Measurements from ENCODE around the gene ALLC. TPM values are rescaled to one million over a fixed set of nuclear protein-coding genes. Genes with fewer than 3 reads are reported as not detected.

Gene ALLC
- total RNA-seq, 1 donor from 2014 or later: not detected

GRCh38 chr2:3654011-3654410 is 4.0 kb upstream of the ALLC start:
- TF ChIP-seq CTCF (IDR thresholded peaks at IDR 0.05; ENCODE audit: unreplicated experiment): no peak
- DNase-seq (ENCODE audit: low spot score in 2 of 2, unreplicated experiment in 2 of 2): no peak
- Mint-ChIP-seq H3K36me3 (no peaks in the 10 kb centered on the region), H3K27ac (no peak overlapping the region), H3K4me1 (peaks cover 32% of the 10 kb centered on the region), H3K9me3 (no peaks in the 10 kb centered on the region), H3K27me3 (ENCODE audit: low read depth) (peaks cover 16% of the 10 kb centered on the region), H3K4me3 (no peak overlapping the region)

DNA sequence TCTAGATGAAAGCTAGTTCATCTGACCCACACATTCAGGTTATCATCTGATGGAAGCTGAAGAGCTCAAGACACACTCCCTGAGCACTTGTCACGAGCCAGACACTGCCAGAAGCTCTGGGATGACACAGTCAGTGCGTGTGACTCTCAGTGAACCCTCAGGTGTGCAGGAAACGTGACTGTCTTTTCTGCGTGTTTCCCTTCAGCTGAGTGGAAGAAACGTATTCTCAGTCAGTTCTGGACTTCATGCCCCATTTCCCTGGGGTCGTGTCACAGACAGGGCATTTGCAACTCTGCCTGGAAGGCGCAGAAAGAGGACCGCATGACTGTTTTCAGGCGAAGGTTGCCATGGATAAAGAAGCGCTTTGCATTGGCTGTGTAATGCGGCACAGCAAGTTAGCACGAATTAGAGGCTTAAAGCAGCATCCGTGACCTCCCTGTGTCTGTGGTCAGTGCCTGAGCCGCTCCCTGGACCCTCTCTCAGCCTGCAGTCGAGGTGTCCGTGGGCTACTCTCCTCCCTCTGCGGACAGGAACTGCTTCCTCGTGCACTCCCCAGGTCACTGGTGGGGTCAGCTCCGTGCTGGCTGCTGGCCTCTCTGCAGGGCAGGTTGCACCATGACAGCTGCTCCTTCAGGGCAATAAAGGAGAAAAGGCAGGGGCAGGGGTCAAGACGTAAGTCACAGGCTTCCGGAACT is 3.3 kb upstream of the ALLC start:
- DNase-seq (ENCODE audit: low spot score in 2 of 2, unreplicated experiment in 2 of 2): no peak
- Mint-ChIP-seq H3K4me3 (no peak overlapping the region), H3K27ac (no peak overlapping the region), H3K36me3 (no peaks in the 10 kb centered on the region), H3K4me1 (peaks cover 39% of the 10 kb centered on the region), H3K9me3 (no peaks in the 10 kb centered on the region), H3K27me3 (ENCODE audit: low read depth) (peaks cover 14% of the 10 kb centered on the region)
- no peak for TF ChIP-seq CTCF (IDR thresholded peaks at IDR 0.05; ENCODE audit: unreplicated experiment)

DNA sequence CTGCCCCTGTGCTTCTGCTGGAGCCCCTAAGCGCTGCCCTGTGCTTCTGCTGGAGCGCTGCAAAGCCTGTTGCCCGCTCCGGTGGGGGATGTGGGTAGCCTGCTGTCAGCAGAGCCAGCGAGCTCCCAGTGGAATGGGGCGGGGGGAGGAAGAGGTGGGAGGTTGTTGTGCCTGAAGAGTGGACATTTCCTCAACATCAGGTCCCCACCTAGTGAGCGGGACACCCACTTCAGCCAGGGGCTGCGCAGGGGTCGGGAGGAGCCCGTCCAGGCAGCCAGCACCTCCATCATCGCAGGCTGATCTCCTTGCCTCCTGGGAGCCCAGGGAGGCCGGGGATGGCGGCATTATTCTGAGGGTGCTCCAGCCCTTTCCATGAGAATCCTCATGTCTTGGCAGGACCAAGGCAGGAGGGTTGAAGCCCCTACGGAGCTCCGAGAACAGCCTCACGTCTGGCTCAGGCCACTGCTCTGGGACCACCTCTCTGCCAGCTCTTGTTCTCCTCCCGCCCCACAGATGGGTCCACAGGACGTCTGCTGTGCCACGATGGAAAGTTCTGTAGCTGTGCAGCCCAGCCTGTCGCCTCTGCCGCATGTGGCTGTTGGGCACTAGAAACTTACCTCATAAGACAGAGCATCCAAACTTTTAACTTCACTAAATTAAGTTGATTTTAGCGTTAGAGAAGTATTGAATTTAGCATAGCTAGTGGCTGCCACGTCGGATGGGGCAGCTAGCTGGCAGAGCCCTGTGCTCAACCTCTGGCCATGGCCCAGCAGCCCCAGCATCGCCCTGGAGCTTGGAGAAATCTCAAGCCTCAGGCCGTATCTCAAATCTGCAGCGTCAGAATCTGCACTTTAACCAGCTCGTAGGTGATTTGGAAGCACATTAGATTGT is 1.9 kb upstream of the ALLC start:
- H3K9me3 Mint-ChIP-seq: no peaks in the 10 kb centered on the region
- peaks cover 39% of the 10 kb centered on the region for H3K4me1 Mint-ChIP-seq
- H3K4me3 Mint-ChIP-seq: no peak overlapping the region
- no peak overlapping the region for H3K27ac Mint-ChIP-seq
- TF ChIP-seq CTCF (IDR thresholded peaks at IDR 0.05; ENCODE audit: unreplicated experiment): no peak
- H3K36me3 Mint-ChIP-seq: no peaks in the 10 kb centered on the region
- peaks cover 7% of the 10 kb centered on the region for H3K27me3 Mint-ChIP-seq (ENCODE audit: low read depth)
- no peak for DNase-seq (ENCODE audit: low spot score in 2 of 2, unreplicated experiment in 2 of 2)

DNA sequence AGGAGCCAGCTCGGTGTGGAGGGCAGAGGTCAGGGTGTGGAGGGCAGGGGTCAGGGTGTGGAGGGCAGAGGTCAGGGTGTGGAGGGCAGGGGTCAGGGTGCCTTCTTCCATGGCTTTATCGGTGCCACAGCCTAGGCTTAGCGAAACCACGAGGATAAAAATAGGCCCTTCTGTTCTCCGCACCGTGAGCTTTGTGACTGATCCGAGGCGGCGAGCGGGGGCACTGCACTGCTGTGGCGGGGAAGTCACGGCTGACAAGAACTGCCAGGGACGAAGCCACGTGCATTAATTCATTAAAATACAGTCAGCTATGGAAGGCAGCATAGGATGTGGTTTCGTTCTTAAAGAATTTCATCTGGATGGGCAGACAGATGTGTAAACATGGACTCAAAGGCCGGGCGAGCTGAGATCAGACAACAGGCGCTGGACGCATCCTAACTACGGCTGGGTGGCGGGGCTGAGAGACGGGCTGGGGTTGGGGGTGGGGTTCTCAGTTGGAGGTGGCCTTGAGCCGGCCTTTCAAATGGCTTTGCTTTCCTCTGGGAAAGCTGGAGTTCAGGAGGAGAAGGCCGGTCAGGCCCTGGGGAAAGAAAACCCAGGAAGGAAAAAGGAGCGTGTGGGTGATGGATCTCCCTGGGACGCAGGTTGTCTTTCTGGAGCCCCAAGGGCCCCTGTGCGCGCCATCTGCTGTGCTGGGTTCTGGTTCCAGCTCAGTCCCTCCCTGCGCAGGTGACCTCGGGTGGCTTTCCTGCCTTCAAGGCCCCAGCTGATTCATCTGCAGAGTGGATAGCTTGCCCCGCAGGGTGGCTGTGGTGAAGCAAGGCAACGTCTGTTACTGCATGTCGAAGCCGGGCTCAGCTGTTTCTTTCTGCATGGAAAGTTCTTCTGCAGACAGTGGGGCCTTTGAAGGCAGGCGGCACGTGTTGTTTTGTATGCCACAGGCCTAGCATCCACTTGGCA is 958 bp upstream of the ALLC start:
- no peaks in the 10 kb centered on the region for H3K9me3 Mint-ChIP-seq
- TF ChIP-seq CTCF (IDR thresholded peaks at IDR 0.05; ENCODE audit: unreplicated experiment): no peak
- H3K36me3 Mint-ChIP-seq: no peaks in the 10 kb centered on the region
- peaks cover 5% of the 10 kb centered on the region for H3K27me3 Mint-ChIP-seq (ENCODE audit: low read depth)
- H3K4me3 Mint-ChIP-seq: no peak overlapping the region
- peaks cover 31% of the 10 kb centered on the region for H3K4me1 Mint-ChIP-seq
- no peak overlapping the region for H3K27ac Mint-ChIP-seq
- DNase-seq (ENCODE audit: low spot score in 2 of 2, unreplicated experiment in 2 of 2): no peak
